GM12878 (cell line): Measurements from ENCODE around the gene TMEM120B. TPM values are rescaled to one million over a fixed set of nuclear protein-coding genes. Genes with fewer than 3 reads are reported as not detected.
A peak's percentile ranks its signal among the peaks of the same experiment; 100 is the strongest.

Experiments used
- CTCF ChIP-seq, 3 experiments: IDR thresholded peaks in 2 of 3; conservative IDR thresholded peaks in 1 of 3; 2 replicates each; pipeline ENCODE4 v1.5.1; 2011; ENCODE audit warnings: low read depth in 3 of 3, low read length in 3 of 3, mild to moderate bottlenecking in 3 of 3, control low read depth in 2 of 3, moderate library complexity in 2 of 3, inconsistent platforms in 1 of 3, mixed read lengths in 1 of 3; ENCODE audit not compliant: control insufficient read depth in 2 of 3, insufficient read depth in 1 of 3; ENCODE audit errors: extremely low read depth in 1 of 3
- E2F4 ChIP-seq: IDR thresholded peaks from 2 replicates; pipeline ENCODE4 v1.6.1; 2012; ENCODE audit warnings: low read depth, low read length, improper control_type of control experiment
- EED ChIP-seq: sonication (generic); IDR thresholded peaks from 2 replicates; pipeline ENCODE4 v1.6.1; 2016; ENCODE audit warnings: antibody characterized with exemption, low read depth
- EP300 ChIP-seq, 2 experiments: fragments of 150-350 bp in 1 of 2; IDR thresholded peaks; 2 replicates each; pipeline ENCODE4 v1.6.1; 2011 to 2012; ENCODE audit warnings: low read depth in 2 of 2, low read length in 2 of 2, borderline replicate concordance in 1 of 2, improper control_type of control experiment in 1 of 2, inconsistent platforms in 1 of 2; ENCODE audit not compliant: control insufficient read depth in 1 of 2
- IKZF1 ChIP-seq: fragments of 450-650 bp; conservative IDR thresholded peaks from 2 replicates; pipeline ENCODE4 v1.6.1; 2017; ENCODE audit warnings: antibody characterized with exemption, mild to moderate bottlenecking
- IKZF2 ChIP-seq, 2 experiments: fragments of 450-650 bp; IDR thresholded peaks; 2 replicates each; pipeline ENCODE4 v1.6.1; 2017; ENCODE audit warnings: mild to moderate bottlenecking in 2 of 2, moderate library complexity in 2 of 2
- IRF3 ChIP-seq: fragments of 450-650 bp; IDR thresholded peaks from 2 replicates; pipeline ENCODE4 v1.6.1; 2014; ENCODE audit warnings: mild to moderate bottlenecking
- KAT2A ChIP-seq: conservative IDR thresholded peaks from 2 replicates; pipeline ENCODE4 v1.6.1; 2011; ENCODE audit warnings: low read depth, low read length; ENCODE audit not compliant: control insufficient read depth
- KDM1A ChIP-seq: fragments of 200-600 bp; sonication (generic); IDR thresholded peaks from 2 replicates; pipeline ENCODE4 v1.6.1; 2016; ENCODE audit warnings: borderline replicate concordance
- KLF5 ChIP-seq: fragments of 450-650 bp; IDR thresholded peaks from 2 replicates; pipeline ENCODE4 v1.6.1; 2014; ENCODE audit warnings: mild to moderate bottlenecking; ENCODE audit not compliant: partially characterized antibody
- MEF2A ChIP-seq: IDR thresholded peaks from 2 replicates; pipeline ENCODE4 v1.6.1; 2011; ENCODE audit warnings: low read depth, mild to moderate bottlenecking, low read length, moderate library complexity; ENCODE audit not compliant: insufficient read depth
- MYB ChIP-seq: fragments of 150-350 bp; IDR thresholded peaks from 2 replicates; pipeline ENCODE4 v1.6.1; 2014; ENCODE audit warnings: mild to moderate bottlenecking, low read depth, low read length, borderline replicate concordance
- NKRF ChIP-seq: fragments of 450-650 bp; conservative IDR thresholded peaks from 2 replicates; pipeline ENCODE4 v1.6.1; 2017; ENCODE audit warnings: mild to moderate bottlenecking, moderate library complexity
- PAX8 ChIP-seq: fragments of 450-650 bp; IDR thresholded peaks from 2 replicates; pipeline ENCODE4 v1.6.1; 2017; ENCODE audit warnings: mild to moderate bottlenecking, moderate library complexity
- POLR2AphosphoS2 ChIP-seq: IDR thresholded peaks from 2 replicates; pipeline ENCODE4 v1.6.1; 2011; ENCODE audit warnings: low read depth, mild to moderate bottlenecking, low read length, improper control_type of control experiment, moderate library complexity
- RB1 ChIP-seq: fragments of 450-650 bp; formaldehyde crosslinking; IDR thresholded peaks from 2 replicates; pipeline ENCODE4 v1.6.1; 2017; ENCODE audit warnings: mild to moderate bottlenecking, borderline replicate concordance
- RELB ChIP-seq: fragments of 450-650 bp; IDR thresholded peaks from 2 replicates; pipeline ENCODE4 v1.6.1; 2017; ENCODE audit warnings: low read depth, mild to moderate bottlenecking, moderate library complexity
- SMARCA5 ChIP-seq: fragments of 450-650 bp; IDR thresholded peaks from 2 replicates; pipeline ENCODE4 v1.6.1; 2017; ENCODE audit warnings: mild to moderate bottlenecking
- SP1 ChIP-seq: IDR thresholded peaks from one replicate; pipeline ENCODE4 v1.6.1; 2011; ENCODE audit warnings: low read depth, low read length
- TARDBP ChIP-seq: IDR thresholded peaks from 2 replicates; pipeline ENCODE4 v1.6.1; 2016; ENCODE audit warnings: borderline replicate concordance
- TCF12 ChIP-seq: IDR thresholded peaks from 2 replicates; pipeline ENCODE4 v1.6.1; 2011; ENCODE audit warnings: low read depth, mild to moderate bottlenecking, low read length
- polyA plus RNA-seq, 11 experiments: library from polyadenylated mRNA; depleted of rRNA in 4 of 11; unstranded in 6 of 11; stranded (reverse) in 5 of 11; fragments of >200 nt; fragmentation: Nextera tagmentation in 4 of 11; fragmentation: Illumina TruSeq in 1 of 11; extraction: Ambion mirVana in 4 of 11; extraction: Trizol in 1 of 11; gene quantifications; 1 replicate in 1 of 11; 2 replicates in 10 of 11; pipeline versions ENCODE4 v1.2.1 to v1.2.3, GENCODE V29; 2011 to 2016; ENCODE audit warnings: inconsistent platforms in 2 of 11, missing spikeins in 2 of 11, low read depth in 1 of 11
- total RNA-seq, 4 experiments: library from RNA; depleted of rRNA in 3 of 4; stranded (reverse); fragments of >200 nt in 3 of 4; fragmentation: Illumina TruSeq in 1 of 4; extraction: Trizol in 1 of 4; gene quantifications; 2 replicates each; pipeline versions ENCODE4 v1.2.1 to v1.2.3, GENCODE V29; 2013 to 2021

The TMEM120B gene
- total and polyA plus RNA-seq, 10 of the 15 experiments (the other 5 are each of a cell fraction or from before 2014, with no cell fraction given), result 4.0 to 26.2 (median 9.2) TPM

- TF ChIP-seq CTCF (IDR thresholded peaks at IDR 0.05 in 2 of 3, conservative IDR thresholded peaks at IDR 0.05 in 1 of 3; ENCODE audit: control insufficient read depth in 2 of 3, extremely low read depth in 1 of 3, insufficient read depth in 1 of 3, low read depth in 3 of 3, low read length in 3 of 3) (peak; percentile 95 to 99 (median 96); a peak in 5 of 6 replicates), MEF2A (no peak), RELB (no peak), PAX8 (no peak), KDM1A (no peak), TCF12 (no peak), NKRF (no peak), EP300 (IDR thresholded peaks at IDR 0.05; ENCODE audit: borderline replicate concordance in 1 of 2, control insufficient read depth in 1 of 2, low read depth in 2 of 2, low read length in 2 of 2) (no peak), RB1 (peak; percentile 0; the same call in 1 of the 2 replicates), KLF5 (no peak), KAT2A (no peak), EED (0 out of 2 replicates have a peak, but pooled peaks have one; percentile 47), IKZF1 (peak; percentile 49; the same call in 1 of the 2 replicates), TARDBP (no peak), IRF3 (0 out of 2 replicates have a peak, but pooled peaks have one; percentile 36), SMARCA5 (peak; percentile 76; the same call in 1 of the 2 replicates), MYB (0 out of 2 replicates have a peak, but pooled peaks have one; percentile 37), SP1 (no peak), IKZF2 (IDR thresholded peaks at IDR 0.05) (peak in 1 of 2 experiments; percentile 30; a peak in 3 of 4 replicates), E2F4 (no peak), POLR2AphosphoS2 (no peak; the same call in 1 of the 2 replicates)
Observed at GRCh38 chr12:121795034-121795968, 82.7 kb downstream of the TMEM120B start (continued).
